Thyroid gland (tissue), 4 donors: ENCODE data around the gene RAB40C. TPM values are rescaled to one million over a fixed set of nuclear protein-coding genes. Genes with fewer than 3 reads are reported as not detected.

ENCODE experiments used
- DNase-seq, 2 donors: peaks; one replicate each; pipeline ENCODE4 v3.0.0-alpha.2; 2019
- H3K27ac ChIP-seq, 3 donors: fragments of 200-600 bp; sonication (generic); 1 replicate in 2 of 3; 2 replicates in 1 of 3; pipeline ENCODE4 v1.5.1; 2016 to 2019; ENCODE audit warnings: mild to moderate bottlenecking in 1 of 3, moderate library complexity in 1 of 3
- H3K27me3 ChIP-seq: fragments of 200-600 bp; sonication (generic); one replicate; pipeline ENCODE4 v1.5.1; 2019
- H3K36me3 ChIP-seq, 2 donors: fragments of 200-600 bp; sonication (generic); one replicate each; pipeline ENCODE4 v1.5.1; 2016 to 2019
- H3K4me1 ChIP-seq, 2 donors: fragments of 200-600 bp; sonication (generic); one replicate each; pipeline ENCODE4 v1.5.1; 2017 to 2019
- H3K4me3 ChIP-seq, 3 donors: fragments of 200-600 bp; sonication (generic); replicated peaks in 1 of 3; 1 replicate in 2 of 3; 2 replicates in 1 of 3; pipeline ENCODE4 v1.5.1; 2016; ENCODE audit warnings: mild to moderate bottlenecking in 1 of 3
- H3K9me3 ChIP-seq: fragments of 200-600 bp; sonication (generic); one replicate; pipeline ENCODE4 v1.5.1; 2017
- POLR2A ChIP-seq, 2 donors: fragments of 450-650 bp; IDR thresholded peaks; one replicate each; pipeline ENCODE4 v1.6.1; 2017; ENCODE audit warnings: antibody characterized with exemption in 2 of 2, mild to moderate bottlenecking in 2 of 2, moderate library complexity in 1 of 2
- WGBS, 2 donors: methylation state at CpG; one replicate each; pipeline ENCODE4 v1.1.5; 2017; 5-methylcytosine and 5-hydroxymethylcytosine counted together
- intact Hi-C: fragments of 100-400 bp; cut with DNase I; formaldehyde crosslinking; loops from one replicate; pipeline ENCODE4 v1.15.1; 2023
- total RNA-seq, 4 donors: library from RNA; depleted of rRNA; stranded (reverse); fragments of >200 nt; gene quantifications; one replicate each; pipeline ENCODE4 v1.2.3, GENCODE V29; 2016
- TF ChIP-seq, protein P1 (sequence below), 6 experiments: fragments of 200-600 bp in 3 of 6; fragments of 450-650 bp in 3 of 6; sonication (generic) in 3 of 6; IDR thresholded peaks; one replicate each; pipeline ENCODE4 v1.5.1; 2016 to 2019; ENCODE audit warnings: antibody characterized with exemption in 6 of 6, mild to moderate bottlenecking in 2 of 6, inconsistent platforms in 1 of 6, moderate library complexity in 1 of 6

Gene RAB40C
- total RNA-seq, 4 donors from 2014 or later = 17.7 to 24.4 (median 18.4) TPM

- H3K4me3 ChIP-seq = no peak overlapping the region
- intact Hi-C loops = no loop called here
- no peaks in the 10 kb centered on the region for H3K36me3 ChIP-seq
- DNase-seq = no peak
- H3K4me1 ChIP-seq = peaks cover 13 to 22% of the 10 kb centered on the region in 2 donors
- no peaks in the 10 kb centered on the region for H3K27me3 ChIP-seq
- WGBS, 2 donors = 75 to 78% methylated on average over 4 to 7 of the region's 15 CpGs
- TF ChIP-seq POLR2A (IDR thresholded peaks at IDR 0.05) = no peak
- TF ChIP-seq, protein P1, sequence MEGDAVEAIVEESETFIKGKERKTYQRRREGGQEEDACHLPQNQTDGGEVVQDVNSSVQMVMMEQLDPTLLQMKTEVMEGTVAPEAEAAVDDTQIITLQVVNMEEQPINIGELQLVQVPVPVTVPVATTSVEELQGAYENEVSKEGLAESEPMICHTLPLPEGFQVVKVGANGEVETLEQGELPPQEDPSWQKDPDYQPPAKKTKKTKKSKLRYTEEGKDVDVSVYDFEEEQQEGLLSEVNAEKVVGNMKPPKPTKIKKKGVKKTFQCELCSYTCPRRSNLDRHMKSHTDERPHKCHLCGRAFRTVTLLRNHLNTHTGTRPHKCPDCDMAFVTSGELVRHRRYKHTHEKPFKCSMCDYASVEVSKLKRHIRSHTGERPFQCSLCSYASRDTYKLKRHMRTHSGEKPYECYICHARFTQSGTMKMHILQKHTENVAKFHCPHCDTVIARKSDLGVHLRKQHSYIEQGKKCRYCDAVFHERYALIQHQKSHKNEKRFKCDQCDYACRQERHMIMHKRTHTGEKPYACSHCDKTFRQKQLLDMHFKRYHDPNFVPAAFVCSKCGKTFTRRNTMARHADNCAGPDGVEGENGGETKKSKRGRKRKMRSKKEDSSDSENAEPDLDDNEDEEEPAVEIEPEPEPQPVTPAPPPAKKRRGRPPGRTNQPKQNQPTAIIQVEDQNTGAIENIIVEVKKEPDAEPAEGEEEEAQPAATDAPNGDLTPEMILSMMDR (IDR thresholded peaks at IDR 0.05) = no peak
- no peak overlapping the region for H3K27ac ChIP-seq
- no peaks in the 10 kb centered on the region for H3K9me3 ChIP-seq
These were observed 30.9 kb upstream of the RAB40C start for GRCh38 chr16:559021-559380.

- no peak for DNase-seq
- intact Hi-C loops = no loop called here
- Histone ChIP-seq H3K36me3 (no peaks in the 10 kb centered on the region), H3K4me3 (no peak overlapping the region), H3K27me3 (no peaks in the 10 kb centered on the region), H3K4me1 (peaks cover 13 to 22% of the 10 kb centered on the region in 2 donors), H3K27ac (no peak overlapping the region), H3K9me3 (no peaks in the 10 kb centered on the region)
- 11 to 28% methylated on average over 9 to 13 of the region's 62 CpGs for WGBS, 2 donors
- TF ChIP-seq POLR2A (IDR thresholded peaks at IDR 0.05) = no peak
- TF ChIP-seq, protein P1 (IDR thresholded peaks at IDR 0.05) = no peak
These were observed 30.3 kb upstream of the RAB40C start for GRCh38 chr16:559411-560203.

DNA sequence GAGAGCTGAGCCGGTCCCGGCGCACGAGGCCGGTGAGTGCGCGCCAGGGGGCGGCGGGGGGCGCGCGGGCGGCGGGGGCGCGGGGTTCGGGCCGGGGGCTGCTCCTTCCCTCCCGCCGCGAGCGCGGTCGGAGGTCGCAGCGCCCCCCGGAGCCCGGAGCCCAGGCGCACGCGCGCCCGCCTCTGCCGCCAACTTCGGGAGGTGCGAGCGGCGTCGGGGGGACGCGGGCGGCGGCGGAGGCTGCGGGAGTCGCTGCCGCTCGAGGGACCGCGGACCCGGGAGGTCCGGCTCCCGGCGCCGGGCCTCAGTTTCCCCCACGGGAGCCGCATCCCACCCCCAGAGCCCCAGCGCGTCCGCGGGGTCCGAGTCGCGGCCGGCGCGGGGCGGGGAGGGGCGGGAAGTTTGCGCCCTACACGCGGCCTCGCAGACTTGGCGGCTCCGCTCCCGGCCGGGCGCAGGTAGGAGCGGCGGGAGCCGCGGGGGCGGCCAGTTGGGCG, 29.6 kb upstream of the RAB40C start, which contains the start of gene PRR35:
Gene PRR35 (plus strand): TSS at position 191 of the 497 bp plus-strand sequence. CDS start 2,901 bp downstream, outside the sequence.
- H3K27ac ChIP-seq = no peak within 1 kb of the TSS
- no peak within 1 kb of the TSS for H3K4me3 ChIP-seq
- H3K36me3 ChIP-seq = no peaks in the 10 kb centered on the region
- WGBS, 2 donors = no CpG with 5 or more reads among the region's 84 CpGs
- TF ChIP-seq, protein P1 (IDR thresholded peaks at IDR 0.05) = no peak
- TF ChIP-seq POLR2A (IDR thresholded peaks at IDR 0.05) = no peak
- H3K27me3 ChIP-seq = no peaks in the 10 kb centered on the region
- DNase-seq = no peak
- peaks cover 13 to 22% of the 10 kb centered on the region in 2 donors for H3K4me1 ChIP-seq
- intact Hi-C loops = no loop called here
- no peaks in the 10 kb centered on the region for H3K9me3 ChIP-seq

- Histone ChIP-seq H3K4me1 (peaks cover 13 to 27% of the 10 kb centered on the region in 2 donors), H3K27ac (no peak overlapping the region), H3K27me3 (no peaks in the 10 kb centered on the region), H3K36me3 (no peaks in the 10 kb centered on the region), H3K9me3 (no peaks in the 10 kb centered on the region), H3K4me3 (no peak overlapping the region)
- 62% methylated on average over 6 of the region's 54 CpGs; no CpG with 5 or more reads in 1 of the 2 donors for WGBS, 2 donors
- intact Hi-C loops = no loop called here
- no peak for DNase-seq
- TF ChIP-seq POLR2A (IDR thresholded peaks at IDR 0.05) = no peak
- TF ChIP-seq, protein P1 (IDR thresholded peaks at IDR 0.05) = no peak
These were observed 29.0 kb upstream of the RAB40C start for GRCh38 chr16:560701-561412.
